Fibroblast of lung (primary cell): ENCODE measurements around the gene PIP4K2B.

ENCODE experiments used
- CTCF ChIP-seq, 2 donors: IDR thresholded peaks in 1 of 2; conservative IDR thresholded peaks in 1 of 2; 1 replicate in 1 of 2; 2 replicates in 1 of 2; pipeline ENCODE4 v1.5.1; 2011 to 2012; ENCODE audit warnings: low read length in 2 of 2, control low read depth in 1 of 2, inconsistent platforms in 1 of 2, low read depth in 1 of 2, mild to moderate bottlenecking in 1 of 2
- EZH2 ChIP-seq: IDR thresholded peaks from 2 replicates; pipeline ENCODE4 v1.5.1; 2012; ENCODE audit warnings: low read length, control low read depth, mild to moderate bottlenecking; ENCODE audit errors: missing control alignments

- TF ChIP-seq CTCF (conservative IDR thresholded peaks at IDR 0.05 in 1 of 2, IDR thresholded peaks at IDR 0.05 in 1 of 2; ENCODE audit: low read depth in 1 of 2, low read length in 2 of 2) (no peak), EZH2 (no peak)
Measured at GRCh38 chr17:38740044-38740443, 59.3 kb downstream of the PIP4K2B start.
